ENCODE measurements around the gene MGARP. TPM values are rescaled to one million over a fixed set of nuclear protein-coding genes. Genes with fewer than 3 reads are reported as not detected.

MGARP gene
- total RNA-seq, 1 donor from 2014 or later, result 1.7 TPM

GRCh38 chr4:139311909-139312308, 31.9 kb upstream of the MGARP start:
- TF ChIP-seq CTCF (conservative IDR thresholded peaks at IDR 0.05), result no peak
- Mint-ChIP-seq H3K4me1 (ENCODE audit: unreplicated experiment) (peaks cover 7% of the 10 kb centered on the region), H3K27me3 (no peaks in the 10 kb centered on the region), H3K36me3 (peaks cover 19% of the 10 kb centered on the region), H3K27ac (peak overlapping the region; percentile 34), H3K9me3 (peaks cover 2% of the 10 kb centered on the region), H3K4me3 (no peak overlapping the region)
- no peak for DNase-seq (ENCODE audit: extremely low spot score, unreplicated experiment)

- Mint-ChIP-seq H3K9me3 (no peaks in the 10 kb centered on the region), H3K27me3 (no peaks in the 10 kb centered on the region), H3K36me3 (peaks cover 22% of the 10 kb centered on the region), H3K27ac (peak overlapping the region; percentile 34), H3K4me1 (ENCODE audit: unreplicated experiment) (peaks cover 12% of the 10 kb centered on the region), H3K4me3 (no peak overlapping the region)
- TF ChIP-seq CTCF (conservative IDR thresholded peaks at IDR 0.05), result no peak
- no peak for DNase-seq (ENCODE audit: extremely low spot score, unreplicated experiment)
These were observed 24.9 kb upstream of the MGARP start for GRCh38 chr4:139304920-139305319.

GRCh38 chr4:139301821-139302611, 22.0 kb upstream of the MGARP start, which contains the start of gene NDUFC1:
Gene NDUFC1, minus strand, starts transcription at chr4:139302477. Its CDS starts 6,679 bp downstream, at chr4:139295798.
- Mint-ChIP-seq H3K27me3 (no peaks in the 10 kb centered on the region), H3K36me3 (peaks cover 19% of the 10 kb centered on the region), H3K4me3 (peak within 1 kb of the TSS; percentile 100), H3K4me1 (ENCODE audit: unreplicated experiment) (peaks cover 16% of the 10 kb centered on the region), H3K9me3 (no peaks in the 10 kb centered on the region), H3K27ac (peak within 1 kb of the TSS; percentile 100)
- peak; percentile 64 for TF ChIP-seq CTCF (conservative IDR thresholded peaks at IDR 0.05)
- DNase-seq (ENCODE audit: extremely low spot score, unreplicated experiment), result peak; percentile 72

GRCh38 chr4:139301113-139301820, 21.2 kb upstream of the MGARP start, which contains the start of gene NAA15:
Gene NAA15, plus strand, starts transcription at chr4:139301505. Its CDS starts 273 bp downstream, at chr4:139301778.
- Mint-ChIP-seq H3K27ac (peak within 1 kb of the TSS; percentile 100), H3K27me3 (no peaks in the 10 kb centered on the region), H3K4me1 (ENCODE audit: unreplicated experiment) (peaks cover 16% of the 10 kb centered on the region), H3K9me3 (no peaks in the 10 kb centered on the region), H3K36me3 (peaks cover 14% of the 10 kb centered on the region), H3K4me3 (peak within 1 kb of the TSS; percentile 100)
- no peak for TF ChIP-seq CTCF (conservative IDR thresholded peaks at IDR 0.05)
- DNase-seq (ENCODE audit: extremely low spot score, unreplicated experiment), result peak; percentile 98

- no peak for DNase-seq (ENCODE audit: extremely low spot score, unreplicated experiment)
- TF ChIP-seq CTCF (conservative IDR thresholded peaks at IDR 0.05), result no peak
- Mint-ChIP-seq H3K4me1 (ENCODE audit: unreplicated experiment) (peaks cover 21% of the 10 kb centered on the region), H3K36me3 (peaks cover 14% of the 10 kb centered on the region), H3K4me3 (peak overlapping the region; percentile 100), H3K27ac (peak overlapping the region; percentile 100), H3K9me3 (no peaks in the 10 kb centered on the region), H3K27me3 (no peaks in the 10 kb centered on the region)
These were observed 20.5 kb upstream of the MGARP start for GRCh38 chr4:139300431-139301112.

Measured in type B pancreatic cell (in vitro differentiated cells).